ENCODE data around the gene LEKR1.

GRCh38 chr3:156790156-156790555 is 36.0 kb upstream of the LEKR1 start:
- TF ChIP-seq, protein P1, sequence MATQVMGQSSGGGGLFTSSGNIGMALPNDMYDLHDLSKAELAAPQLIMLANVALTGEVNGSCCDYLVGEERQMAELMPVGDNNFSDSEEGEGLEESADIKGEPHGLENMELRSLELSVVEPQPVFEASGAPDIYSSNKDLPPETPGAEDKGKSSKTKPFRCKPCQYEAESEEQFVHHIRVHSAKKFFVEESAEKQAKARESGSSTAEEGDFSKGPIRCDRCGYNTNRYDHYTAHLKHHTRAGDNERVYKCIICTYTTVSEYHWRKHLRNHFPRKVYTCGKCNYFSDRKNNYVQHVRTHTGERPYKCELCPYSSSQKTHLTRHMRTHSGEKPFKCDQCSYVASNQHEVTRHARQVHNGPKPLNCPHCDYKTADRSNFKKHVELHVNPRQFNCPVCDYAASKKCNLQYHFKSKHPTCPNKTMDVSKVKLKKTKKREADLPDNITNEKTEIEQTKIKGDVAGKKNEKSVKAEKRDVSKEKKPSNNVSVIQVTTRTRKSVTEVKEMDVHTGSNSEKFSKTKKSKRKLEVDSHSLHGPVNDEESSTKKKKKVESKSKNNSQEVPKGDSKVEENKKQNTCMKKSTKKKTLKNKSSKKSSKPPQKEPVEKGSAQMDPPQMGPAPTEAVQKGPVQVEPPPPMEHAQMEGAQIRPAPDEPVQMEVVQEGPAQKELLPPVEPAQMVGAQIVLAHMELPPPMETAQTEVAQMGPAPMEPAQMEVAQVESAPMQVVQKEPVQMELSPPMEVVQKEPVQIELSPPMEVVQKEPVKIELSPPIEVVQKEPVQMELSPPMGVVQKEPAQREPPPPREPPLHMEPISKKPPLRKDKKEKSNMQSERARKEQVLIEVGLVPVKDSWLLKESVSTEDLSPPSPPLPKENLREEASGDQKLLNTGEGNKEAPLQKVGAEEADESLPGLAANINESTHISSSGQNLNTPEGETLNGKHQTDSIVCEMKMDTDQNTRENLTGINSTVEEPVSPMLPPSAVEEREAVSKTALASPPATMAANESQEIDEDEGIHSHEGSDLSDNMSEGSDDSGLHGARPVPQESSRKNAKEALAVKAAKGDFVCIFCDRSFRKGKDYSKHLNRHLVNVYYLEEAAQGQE (IDR thresholded peaks at IDR 0.05; ENCODE audit: insufficient read depth in 1 of 2, low read depth in 2 of 2, low read length in 2 of 2), result no peak
- TF ChIP-seq POLR2AphosphoS5 (IDR thresholded peaks at IDR 0.05; ENCODE audit: low read depth, low read length) (no peak), FOXP2 (optimal IDR thresholded peaks at IDR 0.05; ENCODE audit: borderline replicate concordance, extremely low read depth, extremely low read length, insufficient read depth) (no peak), SIN3A (IDR thresholded peaks at IDR 0.05; ENCODE audit: borderline replicate concordance, insufficient read depth, low read length) (no peak)

Measured in PFSK-1 (cell line).